ENCODE results near the gene IL1R2.
A peak's percentile ranks its signal among the peaks of the same experiment; 100 is the strongest.

IL1R2 gene

GRCh38 chr2:101975171-101975870 is 16.4 kb upstream of the IL1R2 start:
- no peak for DNase-seq (ENCODE audit: low spot score)

GRCh38 chr2:101976891-101977290 is 14.9 kb upstream of the IL1R2 start:
- DNase-seq (ENCODE audit: low spot score): no peak

- DNase-seq (ENCODE audit: low spot score): no peak
Measured at GRCh38 chr2:101980368-101980767, 11.4 kb upstream of the IL1R2 start.

DNA sequence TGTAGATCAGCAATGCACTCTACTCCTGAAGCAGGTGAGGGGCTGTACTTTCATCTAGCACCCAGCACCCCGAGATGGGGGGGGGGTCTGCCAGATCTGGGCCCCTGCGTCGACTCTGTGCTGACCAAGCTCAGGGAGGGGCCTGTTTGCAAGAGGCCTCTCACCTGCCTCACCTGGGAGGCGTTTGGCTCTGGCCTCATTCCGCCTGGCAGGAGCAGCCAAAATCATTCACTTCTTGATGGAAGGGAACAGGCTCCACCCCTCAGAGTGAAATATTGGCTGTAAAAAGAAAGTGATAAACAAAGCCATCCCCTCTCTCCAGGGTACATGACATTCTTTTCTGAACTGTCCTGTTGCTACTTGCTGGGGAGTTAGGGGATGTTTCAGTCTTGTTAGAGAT is 10.7 kb upstream of the IL1R2 start:
- no peak for DNase-seq (ENCODE audit: low spot score)

- DNase-seq (ENCODE audit: low spot score): no peak
Measured at GRCh38 chr2:101981504-101981903, 10.3 kb upstream of the IL1R2 start.

DNA sequence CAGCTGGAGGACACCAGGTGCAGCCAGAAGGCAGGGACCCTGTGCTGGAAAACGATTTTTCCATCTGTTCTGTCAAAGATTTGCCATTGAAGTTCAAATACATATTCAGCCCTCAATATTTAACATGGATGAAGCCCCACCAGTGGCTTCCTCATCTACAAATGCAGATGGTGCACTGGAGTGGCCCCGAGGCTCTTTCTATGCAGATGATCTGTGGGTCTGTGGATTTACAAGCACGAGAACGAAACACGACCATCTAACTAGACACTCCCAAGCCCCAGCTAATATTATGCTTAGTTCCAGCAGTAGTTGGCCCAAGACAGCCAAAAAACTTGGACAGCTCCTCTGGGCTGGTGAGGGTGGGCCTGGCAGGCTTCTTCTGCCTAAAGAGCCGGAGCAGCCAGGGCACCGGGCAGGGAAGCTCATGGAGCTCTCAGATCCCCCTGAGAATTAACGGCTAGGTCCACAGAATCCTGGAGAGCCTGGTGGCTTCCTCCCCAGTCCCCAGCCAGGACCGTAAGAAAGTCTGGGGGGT is 9.2 kb upstream of the IL1R2 start:
- DNase-seq (ENCODE audit: low spot score): no peak

- DNase-seq (ENCODE audit: low spot score): no peak
Measured at GRCh38 chr2:101983486-101983885, 8.3 kb upstream of the IL1R2 start.

GRCh38 chr2:101983928-101984327 is 7.8 kb upstream of the IL1R2 start:
- no peak for DNase-seq (ENCODE audit: low spot score)

- no peak for DNase-seq (ENCODE audit: low spot score)
Measured at GRCh38 chr2:101984656-101985055, 7.1 kb upstream of the IL1R2 start.

DNA sequence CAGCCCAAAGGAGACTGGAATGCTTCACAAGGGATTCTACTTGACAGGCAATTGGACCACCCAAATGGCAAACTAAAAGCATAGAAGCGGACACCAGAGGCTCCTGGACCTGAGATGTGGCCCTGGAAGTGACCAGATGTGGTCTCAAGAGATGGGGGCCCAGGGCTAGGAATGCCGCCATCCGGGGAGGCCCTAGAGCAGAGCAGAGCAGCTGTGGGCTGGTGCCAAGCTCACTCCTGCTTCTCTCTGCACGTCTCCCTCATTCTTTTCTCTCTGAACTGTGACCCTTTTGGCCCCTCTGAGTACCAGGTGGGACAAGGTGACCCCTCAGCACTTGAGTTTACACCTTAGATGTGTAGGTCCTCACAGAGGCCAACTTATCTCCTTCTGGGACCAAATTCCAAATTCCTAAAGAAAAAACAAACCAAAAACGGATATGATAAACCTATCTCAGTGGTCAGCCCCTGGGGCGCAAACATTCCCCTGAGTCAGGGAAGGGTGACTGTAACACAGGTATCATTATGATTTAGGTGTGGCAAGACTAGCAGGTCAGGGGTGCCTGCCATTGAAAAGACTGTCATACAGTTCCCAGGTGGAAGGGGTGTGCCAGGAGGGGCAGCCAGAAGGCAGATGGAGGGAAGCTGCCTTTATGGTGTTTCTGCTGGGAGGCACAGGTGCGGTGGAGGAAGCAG is 6.5 kb upstream of the IL1R2 start:
- DNase-seq (ENCODE audit: low spot score): no peak

- no peak for DNase-seq (ENCODE audit: low spot score)
Measured at GRCh38 chr2:101985793-101986164, 6.0 kb upstream of the IL1R2 start.

- no peak for DNase-seq (ENCODE audit: low spot score)
Measured at GRCh38 chr2:101986376-101986775, 5.4 kb upstream of the IL1R2 start.

- no peak for DNase-seq (ENCODE audit: low spot score)
Measured at GRCh38 chr2:101986804-101987740, 4.7 kb upstream of the IL1R2 start.

- DNase-seq (ENCODE audit: low spot score): no peak
Measured at GRCh38 chr2:101987832-101988231, 3.9 kb upstream of the IL1R2 start.

DNA sequence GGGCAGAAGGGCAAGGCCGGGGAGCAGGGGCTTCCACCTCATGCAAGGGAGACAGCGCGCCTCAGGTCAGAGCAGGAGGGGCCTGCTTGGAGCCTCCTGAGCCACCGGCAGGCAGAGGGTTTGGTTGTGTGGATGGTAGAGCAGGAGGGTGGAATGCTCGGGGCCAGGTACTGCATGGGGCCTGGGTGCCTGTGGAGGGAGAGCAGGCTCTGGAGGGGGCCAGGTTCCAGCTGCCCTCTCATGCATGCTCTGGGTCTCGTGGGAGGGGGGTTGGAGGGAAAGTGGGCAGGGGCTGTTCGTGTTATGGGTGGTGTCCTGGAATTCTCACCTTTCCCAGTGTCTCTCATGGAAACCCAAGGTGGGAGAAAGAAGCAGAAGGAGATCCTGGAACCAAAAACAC is 3.2 kb upstream of the IL1R2 start:
- DNase-seq (ENCODE audit: low spot score): no peak

- no peak for DNase-seq (ENCODE audit: low spot score)
Measured at GRCh38 chr2:101989740-101990460, 1.9 kb upstream of the IL1R2 start.

DNA sequence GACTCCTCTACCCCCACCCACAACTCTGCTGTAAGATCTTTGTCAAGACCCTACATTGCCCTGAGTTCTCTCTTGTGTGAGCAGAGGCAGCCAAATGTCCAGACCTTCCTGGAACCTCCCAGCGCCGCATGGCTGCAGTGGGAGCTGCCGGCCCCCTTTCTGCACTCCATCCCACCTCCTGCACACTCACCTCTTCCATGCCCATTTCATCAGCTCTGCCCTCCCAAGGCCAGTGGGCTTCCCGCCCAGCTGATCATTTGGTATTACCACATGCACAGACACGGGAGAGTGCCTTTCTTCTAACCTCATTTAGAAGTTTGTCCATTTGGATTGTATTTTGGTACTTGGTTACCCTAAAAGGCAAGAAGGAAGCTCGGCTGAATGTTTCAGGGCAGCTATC is 2.0 kb downstream of the IL1R2 start:
- no peak for DNase-seq (ENCODE audit: low spot score)

- DNase-seq (ENCODE audit: low spot score): no peak
Measured at GRCh38 chr2:101995019-101995418, 3.3 kb downstream of the IL1R2 start.

- no peak for DNase-seq (ENCODE audit: low spot score)
Measured at GRCh38 chr2:101995804-101996203, 4.0 kb downstream of the IL1R2 start.

- DNase-seq (ENCODE audit: low spot score): no peak
Measured at GRCh38 chr2:101998556-101998895, 6.8 kb downstream of the IL1R2 start.

GRCh38 chr2:101998896-101999789 is 7.4 kb downstream of the IL1R2 start:
- peak; percentile 77 for DNase-seq (ENCODE audit: low spot score)
